ENCODE results near the gene NTRK2.

DNA sequence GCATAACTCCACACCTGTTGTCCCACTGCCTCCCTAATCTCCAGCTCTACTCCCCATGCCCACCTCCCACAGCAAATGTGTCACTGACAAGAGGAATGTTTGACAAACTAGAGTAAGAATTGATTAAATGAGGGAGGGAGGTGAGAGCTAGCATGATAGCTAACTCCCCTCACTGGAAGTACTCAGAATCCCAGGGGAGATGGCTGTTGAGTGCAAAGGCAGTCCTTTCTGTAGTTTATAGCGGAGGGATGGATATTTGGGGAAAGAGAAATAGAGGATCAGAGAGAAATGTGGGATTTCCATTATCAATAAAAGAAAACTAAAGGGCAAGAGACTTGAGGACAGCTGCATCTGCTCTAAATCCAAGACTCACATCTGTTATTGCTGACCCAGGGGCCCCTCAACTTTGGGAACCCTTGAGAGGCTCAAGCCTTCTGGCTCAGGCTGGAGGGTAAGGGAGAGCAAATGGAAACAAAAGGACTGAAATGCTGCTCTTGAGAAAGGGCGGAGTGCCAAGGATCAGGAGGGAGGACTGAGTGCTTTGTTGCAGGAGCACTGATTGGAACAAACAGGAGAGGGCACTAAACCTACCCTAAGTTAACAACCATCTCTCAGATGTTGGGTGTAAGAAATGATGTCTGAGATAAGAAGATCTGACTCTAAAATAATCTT, 372.1 kb downstream of the NTRK2 start:
- TF ChIP-seq CTCF (IDR thresholded peaks at IDR 0.05; ENCODE audit: low read depth, low read length, poor library complexity, severe bottlenecking) = no peak
- no peak for TF ChIP-seq EZH2phosphoT487 (IDR thresholded peaks at IDR 0.05; ENCODE audit: borderline replicate concordance, low read length)
